ENCODE measurements around the gene SHQ1.
"Not testable (repeated sequence)": the region's sequence is repeated elsewhere in the genome, so short reads cannot be mapped to it uniquely, and the experiment has no call there.

SHQ1 gene

DNA sequence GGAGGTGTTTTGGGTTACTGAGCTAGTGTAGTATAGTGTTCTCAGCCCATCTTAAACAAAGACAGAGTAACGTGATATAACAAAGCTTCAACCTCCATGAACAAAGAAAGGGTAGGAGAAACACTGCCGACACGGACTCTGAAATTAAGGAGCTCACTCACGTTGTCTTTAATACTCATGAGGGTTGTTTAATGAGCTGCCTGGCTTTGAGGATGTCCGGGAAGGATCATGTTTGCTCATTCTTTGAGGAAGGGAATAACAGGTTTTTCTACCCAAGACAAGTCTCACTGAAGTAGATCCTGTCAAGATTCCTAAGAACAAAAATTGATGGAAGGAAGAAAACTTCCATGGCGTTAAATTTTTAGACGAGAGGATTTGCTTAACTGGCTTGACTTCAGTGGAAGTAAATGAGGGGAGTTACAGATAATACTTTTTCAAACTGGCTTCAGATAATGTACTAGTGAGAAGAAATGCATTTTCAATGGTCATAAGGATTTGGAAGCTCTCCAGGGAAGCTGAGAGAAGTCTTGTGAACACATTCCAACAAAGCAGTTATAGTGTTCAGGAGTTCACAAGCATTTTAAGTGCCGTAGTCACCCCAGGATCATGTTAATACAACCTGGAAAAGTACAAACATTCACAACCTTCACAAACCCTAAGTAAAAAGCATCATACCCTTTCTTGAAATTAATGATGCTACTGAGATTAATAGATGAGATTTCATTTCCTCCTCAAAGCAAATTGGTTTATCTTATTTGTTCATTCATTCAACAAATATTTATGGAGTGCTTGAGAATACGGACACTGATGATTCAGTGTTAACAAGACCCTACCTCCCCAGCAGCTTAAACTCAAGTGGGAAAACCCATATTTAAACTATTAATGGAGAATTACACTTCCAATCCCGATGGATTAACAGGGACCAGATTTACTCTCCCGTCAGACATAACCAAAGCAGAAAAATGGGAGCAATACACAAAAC is 101.5 kb downstream of the SHQ1 start:
- in situ Hi-C loops (cut with MboI; ENCODE audit: low sequenced_read_pairs): no loop called here
- Histone ChIP-seq H3K4me3 (no peak overlapping the region), H3K4me1 (no peaks in the 10 kb centered on the region), H3K9me3 (no peaks in the 10 kb centered on the region), H3K36me3 (replicated peaks) (no peaks in the 10 kb centered on the region), H3K27me3 (ENCODE audit: low read depth) (no peaks in the 10 kb centered on the region)
- DNase-seq (ENCODE audit: low spot score in 2 of 2): no peak

DNA sequence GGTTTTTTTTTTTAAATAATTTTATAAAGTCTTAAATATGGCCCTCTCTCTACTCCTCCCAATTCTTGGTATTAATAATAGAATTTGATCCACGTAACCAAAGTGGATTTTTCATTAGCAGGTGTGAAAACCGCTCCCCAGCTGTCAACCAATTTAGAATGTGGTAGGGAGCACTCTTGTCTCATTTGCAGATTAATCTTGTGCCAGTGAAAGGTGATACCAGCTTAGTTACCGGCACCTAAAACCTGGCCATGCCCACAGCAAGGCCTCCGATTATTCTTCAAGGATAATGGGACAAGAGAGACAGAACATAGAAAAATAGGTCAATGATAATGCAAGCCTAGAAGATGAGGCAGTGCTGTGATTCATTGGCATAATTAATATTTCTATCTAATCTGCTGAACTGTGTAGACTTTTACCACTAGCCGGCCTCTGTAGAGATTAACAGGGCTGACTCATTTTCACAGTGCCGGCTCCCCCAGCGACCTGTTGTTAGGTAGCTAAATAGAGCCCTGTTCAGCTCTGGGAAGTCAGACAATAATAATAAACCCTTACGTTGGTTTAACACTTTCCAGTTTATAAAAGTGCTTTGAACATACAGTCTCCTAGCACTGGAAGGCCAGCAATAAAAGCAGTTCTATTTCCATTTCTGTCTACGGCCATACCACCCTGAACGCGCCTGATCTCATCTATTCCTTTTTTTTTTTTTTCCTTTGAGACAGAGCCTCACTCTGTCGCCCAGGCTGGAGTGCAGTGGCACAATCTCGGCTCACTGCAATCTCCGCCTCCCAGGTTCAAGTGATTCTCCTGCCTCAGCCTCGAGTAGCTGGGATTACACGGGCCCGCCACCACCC is 102.9 kb downstream of the SHQ1 start:
- in situ Hi-C loops (cut with MboI; ENCODE audit: low sequenced_read_pairs): no loop called here
- Histone ChIP-seq H3K4me3 (no peak overlapping the region), H3K4me1 (no peaks in the 10 kb centered on the region), H3K27me3 (ENCODE audit: low read depth) (no peaks in the 10 kb centered on the region), H3K36me3 (replicated peaks) (no peaks in the 10 kb centered on the region), H3K9me3 (no peaks in the 10 kb centered on the region)
- DNase-seq (ENCODE audit: low spot score in 2 of 2): no peak

DNA sequence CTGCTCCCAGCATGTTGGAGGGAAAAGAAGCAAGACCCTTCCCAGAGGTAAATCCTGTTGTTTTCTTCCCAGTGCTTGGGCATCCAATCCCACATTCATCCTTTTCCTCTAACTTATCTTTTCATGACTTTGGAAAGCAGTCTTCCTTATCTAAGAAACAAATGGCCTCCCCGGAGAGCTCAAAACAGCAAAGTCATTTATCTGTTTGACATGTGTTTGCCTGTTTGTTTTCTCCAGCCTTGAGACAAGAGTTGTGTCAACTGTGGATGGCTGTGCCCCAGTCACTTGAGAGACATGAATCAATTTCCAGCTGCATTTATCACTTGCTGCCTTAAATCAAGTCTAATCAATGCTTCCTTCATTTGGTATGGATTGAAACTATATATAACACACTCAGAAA is 103.9 kb downstream of the SHQ1 start:
- H3K4me1 ChIP-seq: no peaks in the 10 kb centered on the region
- in situ Hi-C loops (cut with MboI; ENCODE audit: low sequenced_read_pairs): no loop called here
- H3K4me3 ChIP-seq: no peak overlapping the region
- H3K9me3 ChIP-seq: no peaks in the 10 kb centered on the region
- H3K27me3 ChIP-seq (ENCODE audit: low read depth): no peaks in the 10 kb centered on the region
- H3K36me3 ChIP-seq (replicated peaks): no peaks in the 10 kb centered on the region
- DNase-seq (ENCODE audit: low spot score in 2 of 2): no peak

DNA sequence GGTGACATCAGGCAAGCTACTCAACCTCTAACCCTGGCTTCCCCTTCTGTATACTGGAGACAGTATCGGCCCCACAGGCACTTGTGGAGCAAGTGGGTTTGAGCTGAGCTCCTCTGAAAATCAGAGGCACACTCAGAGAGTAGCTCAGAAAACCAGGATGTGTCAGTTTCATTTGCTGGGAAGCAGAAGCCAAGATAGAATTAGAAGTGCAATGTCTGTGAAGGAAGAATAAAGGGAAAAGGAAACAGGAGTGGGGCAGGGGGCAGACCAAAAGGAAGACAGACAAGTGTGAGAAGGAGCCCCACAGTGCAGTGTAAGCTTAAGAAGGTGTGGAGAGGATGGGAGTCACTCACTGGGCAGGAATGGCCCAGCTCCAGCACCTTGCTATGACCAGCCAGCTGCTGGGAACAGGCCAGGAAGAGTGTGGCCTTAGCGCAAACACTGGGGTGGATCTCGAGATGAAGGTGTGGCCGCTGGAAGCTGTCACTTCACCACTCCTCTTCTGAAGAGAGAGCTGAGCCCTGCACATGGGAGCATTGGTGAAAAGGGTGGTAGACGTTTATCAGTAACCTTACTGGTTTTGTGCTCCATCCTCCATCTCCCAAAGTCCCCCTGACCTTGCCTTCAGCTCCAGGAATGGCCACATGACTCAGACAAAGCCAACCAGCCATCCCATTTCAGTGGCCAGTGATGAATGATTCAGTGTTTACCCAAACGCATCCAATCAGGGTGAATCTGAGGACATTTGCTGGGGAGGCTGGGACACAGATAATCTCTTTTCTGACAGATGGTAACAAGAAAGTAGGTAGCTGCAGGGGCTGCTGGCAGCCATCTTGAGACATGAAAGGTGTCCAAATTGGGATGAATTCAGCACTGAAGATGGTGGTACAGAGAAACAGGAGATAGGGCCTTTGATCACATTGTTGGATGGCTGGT is 108.4 kb downstream of the SHQ1 start:
- no peak for DNase-seq (ENCODE audit: low spot score in 2 of 2)
- Histone ChIP-seq H3K4me1 (no peaks in the 10 kb centered on the region), H3K36me3 (replicated peaks) (no peaks in the 10 kb centered on the region), H3K4me3 (no peak overlapping the region), H3K9me3 (no peaks in the 10 kb centered on the region), H3K27me3 (ENCODE audit: low read depth) (no peaks in the 10 kb centered on the region)
- in situ Hi-C loops (cut with MboI; ENCODE audit: low sequenced_read_pairs): no loop called here

DNA sequence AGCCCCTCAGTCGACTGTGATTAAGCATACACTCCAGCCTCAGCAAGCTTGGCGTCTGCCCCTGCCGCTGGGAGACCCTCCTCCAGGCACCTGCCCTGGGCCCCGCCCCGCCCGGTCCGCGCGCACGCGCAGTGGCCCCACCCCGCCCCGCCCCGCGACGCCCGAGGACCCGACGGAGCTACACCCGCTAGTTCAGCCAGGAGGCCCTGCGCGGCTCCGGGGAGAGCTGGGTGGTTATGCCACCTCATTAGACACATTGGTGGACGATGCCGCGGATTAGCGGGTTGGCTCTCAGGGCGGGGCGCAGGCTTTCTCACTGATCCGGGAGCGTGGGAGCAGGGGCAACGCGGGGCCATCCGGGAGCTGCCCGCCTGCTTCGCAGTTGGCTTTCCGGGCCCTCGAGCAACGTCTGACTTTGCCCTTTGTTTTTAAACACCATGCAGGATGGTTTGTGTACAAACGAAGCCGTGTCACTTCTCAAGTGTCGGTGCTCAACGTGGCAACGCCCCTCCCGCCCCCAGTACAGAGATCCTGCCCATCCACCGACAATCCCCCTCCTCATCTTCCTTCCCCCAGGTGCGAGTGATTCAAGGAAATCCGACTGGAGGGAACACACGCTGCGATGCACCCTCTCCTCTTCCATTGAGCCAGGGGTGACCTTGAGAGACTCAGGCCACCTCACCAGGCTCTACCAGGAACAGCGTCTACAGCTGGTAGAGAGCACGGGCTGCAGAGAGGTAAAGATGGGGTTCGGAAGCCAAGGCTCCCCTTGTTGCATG is 109.3 kb downstream of the SHQ1 start:
- H3K36me3 ChIP-seq (replicated peaks): no peaks in the 10 kb centered on the region
- H3K27me3 ChIP-seq (ENCODE audit: low read depth): no peaks in the 10 kb centered on the region
- in situ Hi-C loops (cut with MboI; ENCODE audit: low sequenced_read_pairs): no loop called here
- no peak overlapping the region for H3K4me3 ChIP-seq
- no peak for DNase-seq (ENCODE audit: low spot score in 2 of 2)
- H3K4me1 ChIP-seq: no peaks in the 10 kb centered on the region
- H3K9me3 ChIP-seq: no peaks in the 10 kb centered on the region

DNA sequence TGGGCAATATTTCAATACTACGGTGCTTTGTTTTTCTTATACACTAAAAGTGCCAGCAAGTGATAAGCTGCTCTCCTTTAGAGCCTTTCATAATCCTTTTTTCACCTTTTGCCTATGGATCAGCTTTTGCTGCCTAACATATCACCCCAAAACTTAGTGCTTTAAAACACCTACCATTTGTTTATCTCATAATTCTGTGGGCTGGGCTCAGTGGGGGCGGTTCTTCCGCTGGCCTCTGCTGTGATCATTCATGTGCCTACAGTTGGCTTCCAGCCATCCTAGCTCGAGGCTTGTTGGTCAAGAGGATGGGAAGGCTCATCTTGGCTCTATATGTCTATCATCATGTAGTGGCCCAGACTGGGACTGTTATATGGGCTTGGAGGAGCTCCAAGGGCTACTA is 113.2 kb downstream of the SHQ1 start:
- H3K27me3 ChIP-seq (ENCODE audit: low read depth); H3K36me3 ChIP-seq (replicated peaks); in situ Hi-C loops (cut with MboI; ENCODE audit: low sequenced_read_pairs); H3K4me1 ChIP-seq; H3K9me3 ChIP-seq; H3K4me3 ChIP-seq; DNase-seq (ENCODE audit: low spot score in 2 of 2): not testable (repeated sequence)

DNA sequence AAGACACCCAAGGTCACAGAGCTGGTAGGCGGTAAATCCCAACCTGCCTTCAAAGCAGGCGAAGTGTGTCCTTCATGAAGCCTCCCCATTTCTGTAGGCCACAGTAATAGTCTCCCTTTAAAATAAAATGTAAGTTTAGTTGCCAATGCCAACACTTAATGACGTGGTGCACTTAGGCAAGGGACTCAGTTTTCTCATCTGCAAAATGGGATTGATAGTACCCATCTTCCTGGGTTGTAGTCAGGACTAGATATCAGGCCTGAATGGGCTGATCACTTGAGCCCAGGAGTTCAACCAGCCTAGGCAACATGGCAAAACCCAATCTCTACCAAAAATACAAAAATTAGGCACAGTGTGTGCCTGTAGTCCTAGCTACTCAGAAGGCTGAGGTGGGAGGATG is 114.6 kb downstream of the SHQ1 start:
- in situ Hi-C loops (cut with MboI; ENCODE audit: low sequenced_read_pairs): no loop called here
- no peaks in the 10 kb centered on the region for H3K4me1 ChIP-seq
- H3K4me3 ChIP-seq: no peak overlapping the region
- no peaks in the 10 kb centered on the region for H3K36me3 ChIP-seq (replicated peaks)
- H3K9me3 ChIP-seq: no peaks in the 10 kb centered on the region
- no peak for DNase-seq (ENCODE audit: low spot score in 2 of 2)
- no peaks in the 10 kb centered on the region for H3K27me3 ChIP-seq (ENCODE audit: low read depth)

DNA sequence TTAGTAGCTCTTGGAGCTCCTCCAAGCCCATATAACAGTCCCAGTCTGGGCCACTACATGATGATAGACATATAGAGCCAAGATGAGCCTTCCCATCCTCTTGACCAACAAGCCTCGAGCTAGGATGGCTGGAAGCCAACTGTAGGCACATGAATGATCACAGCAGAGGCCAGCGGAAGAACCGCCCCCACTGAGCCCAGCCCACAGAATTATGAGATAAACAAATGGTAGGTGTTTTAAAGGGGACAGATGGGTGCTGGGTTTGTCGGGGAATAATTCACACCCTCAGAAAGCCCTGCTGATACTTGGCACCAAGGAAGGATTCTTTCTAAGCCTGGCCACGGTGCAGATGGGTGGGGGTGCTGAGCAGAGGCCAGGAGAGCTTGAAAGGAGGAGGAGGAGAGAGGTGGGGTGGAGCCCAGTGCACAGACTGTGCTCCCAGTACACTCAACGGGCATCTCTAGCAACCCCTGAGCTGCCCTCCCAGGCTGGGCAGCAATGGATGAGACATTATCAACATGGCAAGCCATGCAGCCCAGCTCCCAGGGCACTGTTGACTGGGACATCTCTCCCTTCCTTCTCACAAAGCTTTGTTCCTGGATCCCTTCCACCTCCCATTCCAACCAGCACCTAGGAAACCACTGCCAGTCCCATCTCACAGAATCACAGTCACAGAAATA is 115.4 kb downstream of the SHQ1 start:
- H3K4me1 ChIP-seq; H3K36me3 ChIP-seq (replicated peaks); in situ Hi-C loops (cut with MboI; ENCODE audit: low sequenced_read_pairs); H3K4me3 ChIP-seq; H3K9me3 ChIP-seq; H3K27me3 ChIP-seq (ENCODE audit: low read depth); DNase-seq (ENCODE audit: low spot score in 2 of 2): not testable (repeated sequence)

DNA sequence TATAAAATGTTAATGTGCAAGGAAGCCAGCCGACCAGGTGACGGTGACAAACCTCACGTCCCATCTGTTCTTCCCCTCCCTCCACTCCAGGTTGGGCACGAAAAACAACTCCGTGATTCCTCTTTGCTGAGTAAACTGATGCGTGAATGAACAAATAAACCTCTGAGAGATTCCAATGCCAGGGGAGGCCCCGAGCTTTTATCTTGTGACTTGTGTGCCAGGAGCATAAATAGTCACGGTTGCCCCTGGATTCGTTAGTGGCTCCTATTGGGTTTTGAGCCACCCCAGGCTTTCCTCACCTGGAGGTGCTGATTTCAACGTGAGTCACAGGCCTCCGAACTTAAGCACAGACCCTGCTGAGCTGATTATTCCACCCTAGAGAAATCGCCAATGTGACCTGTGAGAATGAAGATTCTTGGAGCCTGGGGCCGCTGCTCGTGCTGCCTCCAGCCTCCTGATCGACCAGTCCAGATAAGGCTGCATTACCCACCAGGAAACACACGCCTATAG is 119.2 kb downstream of the SHQ1 start:
- Histone ChIP-seq H3K36me3 (replicated peaks) (no peaks in the 10 kb centered on the region), H3K27me3 (ENCODE audit: low read depth) (no peaks in the 10 kb centered on the region), H3K4me1 (no peaks in the 10 kb centered on the region), H3K9me3 (no peaks in the 10 kb centered on the region), H3K4me3 (no peak overlapping the region)
- in situ Hi-C loops (cut with MboI; ENCODE audit: low sequenced_read_pairs): no loop called here
- no peak for DNase-seq (ENCODE audit: low spot score in 2 of 2)

DNA sequence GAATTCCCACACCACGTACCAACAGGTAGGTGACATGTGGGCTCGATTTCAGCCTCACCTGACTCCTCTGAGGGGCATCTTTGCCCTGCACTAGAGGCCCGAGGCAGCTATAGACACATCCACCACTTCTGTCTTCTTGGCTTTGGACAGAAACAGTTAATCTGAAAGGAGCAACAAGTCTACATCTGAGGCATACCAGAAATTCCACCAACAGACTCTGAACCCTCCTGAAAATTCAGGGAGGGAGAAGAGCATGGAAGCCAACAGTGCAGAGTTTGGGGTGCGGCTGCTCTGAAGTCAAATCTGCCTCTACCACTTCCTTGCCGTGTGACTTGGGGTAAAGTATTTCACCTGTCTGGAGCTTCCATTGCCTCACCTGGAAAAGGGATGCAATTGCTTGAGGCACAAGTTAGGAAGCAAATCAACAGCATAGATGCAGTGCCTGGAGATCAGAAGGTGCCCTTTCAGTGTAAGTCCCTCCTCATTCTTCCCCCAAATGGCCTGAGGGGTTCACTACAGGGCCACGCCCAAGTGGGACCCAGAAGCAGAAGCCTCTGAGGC is 119.8 kb downstream of the SHQ1 start:
- H3K27me3 ChIP-seq (ENCODE audit: low read depth): no peaks in the 10 kb centered on the region
- in situ Hi-C loops (cut with MboI; ENCODE audit: low sequenced_read_pairs): no loop called here
- peaks cover 2% of the 10 kb centered on the region for H3K4me1 ChIP-seq
- no peaks in the 10 kb centered on the region for H3K9me3 ChIP-seq
- H3K36me3 ChIP-seq (replicated peaks): no peaks in the 10 kb centered on the region
- H3K4me3 ChIP-seq: no peak overlapping the region
- DNase-seq (ENCODE audit: low spot score in 2 of 2): no peak

DNA sequence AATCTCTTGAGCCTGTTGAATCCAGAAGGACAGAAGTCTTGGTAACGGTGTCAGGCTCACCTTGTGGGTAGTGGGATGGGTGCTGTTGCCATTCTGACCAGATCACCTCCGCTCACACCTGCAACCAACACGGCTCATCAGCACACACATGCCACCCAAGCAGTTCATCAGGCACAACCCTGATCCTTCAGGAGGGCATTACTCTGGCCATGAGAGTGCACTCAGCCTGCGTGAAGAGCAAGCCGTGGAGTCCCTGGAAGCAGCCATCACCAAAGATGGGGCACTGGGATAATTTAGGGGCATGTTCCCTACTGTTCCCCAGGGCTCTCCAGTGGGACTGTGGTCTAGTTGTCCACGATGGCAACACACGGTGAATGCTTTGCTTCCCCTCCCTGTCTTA is 120.5 kb downstream of the SHQ1 start:
- in situ Hi-C loops (cut with MboI; ENCODE audit: low sequenced_read_pairs): no loop called here

DNA sequence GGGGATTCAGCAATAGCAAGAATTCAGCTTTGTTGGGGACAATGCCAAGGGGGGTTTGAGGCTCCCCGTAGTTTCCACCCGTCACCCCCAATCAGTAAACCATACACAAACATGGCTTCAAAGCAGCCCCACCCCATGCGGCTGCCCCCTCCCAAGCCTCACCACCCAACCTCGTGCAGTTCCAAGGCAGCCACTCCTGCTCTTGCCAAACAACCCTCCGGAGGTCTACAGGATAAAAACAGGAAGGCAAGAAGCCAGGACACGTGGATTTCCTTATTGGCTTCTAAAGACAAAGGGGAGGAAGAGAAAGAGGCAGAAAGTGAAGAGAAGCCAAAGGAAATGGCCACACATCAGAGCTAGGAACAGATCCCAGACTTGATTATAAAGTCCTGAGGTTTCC is 121.1 kb downstream of the SHQ1 start:
- no peaks in the 10 kb centered on the region for H3K27me3 ChIP-seq (ENCODE audit: low read depth)
- in situ Hi-C loops (cut with MboI; ENCODE audit: low sequenced_read_pairs): no loop called here
- H3K4me3 ChIP-seq: no peak overlapping the region
- no peaks in the 10 kb centered on the region for H3K36me3 ChIP-seq (replicated peaks)
- H3K9me3 ChIP-seq: no peaks in the 10 kb centered on the region
- no peak for DNase-seq (ENCODE audit: low spot score in 2 of 2)
- H3K4me1 ChIP-seq: peaks cover 9% of the 10 kb centered on the region

More for the DNA sequence above, 120.5 kb downstream of the SHQ1 start:
- no peak for DNase-seq (ENCODE audit: low spot score in 2 of 2)
- H3K4me3 ChIP-seq: no peak overlapping the region
- no peaks in the 10 kb centered on the region for H3K9me3 ChIP-seq
- no peaks in the 10 kb centered on the region for H3K27me3 ChIP-seq (ENCODE audit: low read depth)
- H3K4me1 ChIP-seq: peaks cover 9% of the 10 kb centered on the region
- H3K36me3 ChIP-seq (replicated peaks): no peaks in the 10 kb centered on the region

Measured in HAP-1 (cell line).